PC-3 (cell line): ENCODE measurements around the gene SORL1.

Source experiments
- EZH2 ChIP-seq: fragments of 300-600 bp; sonication (generic); IDR thresholded peaks from one replicate; pipeline ENCODE4 v1.6.1; 2017; ENCODE audit warnings: antibody characterized with exemption, mild to moderate bottlenecking, low read length; ENCODE audit not compliant: unreplicated experiment
- TF ChIP-seq, protein P1 (sequence below): fragments of 300-600 bp; sonication (generic); conservative IDR thresholded peaks from 2 replicates; pipeline ENCODE4 v1.5.1; 2017; ENCODE audit warnings: antibody characterized with exemption, low read depth, mild to moderate bottlenecking, low read length

DNA sequence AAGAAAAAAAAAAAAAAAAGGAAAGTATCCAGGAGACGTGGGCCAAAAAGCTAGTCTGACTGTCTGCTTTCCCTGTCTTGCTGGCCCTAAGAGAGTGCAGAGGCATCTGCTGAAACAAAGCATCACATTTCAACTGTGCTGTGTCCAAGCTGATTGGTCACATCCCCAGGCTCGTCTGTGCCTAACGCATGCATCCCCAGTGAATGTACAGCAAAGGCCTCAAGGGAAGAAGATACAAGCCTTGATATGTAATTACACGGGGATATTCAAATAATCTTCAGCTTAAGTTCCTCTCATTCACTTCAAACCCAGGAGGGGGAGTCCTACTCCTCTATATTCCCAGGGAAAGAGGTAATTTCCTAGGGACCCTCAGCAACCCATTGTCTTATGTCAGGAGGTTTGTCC is 5.4 kb upstream of the SORL1 start:
- TF ChIP-seq, protein P1, sequence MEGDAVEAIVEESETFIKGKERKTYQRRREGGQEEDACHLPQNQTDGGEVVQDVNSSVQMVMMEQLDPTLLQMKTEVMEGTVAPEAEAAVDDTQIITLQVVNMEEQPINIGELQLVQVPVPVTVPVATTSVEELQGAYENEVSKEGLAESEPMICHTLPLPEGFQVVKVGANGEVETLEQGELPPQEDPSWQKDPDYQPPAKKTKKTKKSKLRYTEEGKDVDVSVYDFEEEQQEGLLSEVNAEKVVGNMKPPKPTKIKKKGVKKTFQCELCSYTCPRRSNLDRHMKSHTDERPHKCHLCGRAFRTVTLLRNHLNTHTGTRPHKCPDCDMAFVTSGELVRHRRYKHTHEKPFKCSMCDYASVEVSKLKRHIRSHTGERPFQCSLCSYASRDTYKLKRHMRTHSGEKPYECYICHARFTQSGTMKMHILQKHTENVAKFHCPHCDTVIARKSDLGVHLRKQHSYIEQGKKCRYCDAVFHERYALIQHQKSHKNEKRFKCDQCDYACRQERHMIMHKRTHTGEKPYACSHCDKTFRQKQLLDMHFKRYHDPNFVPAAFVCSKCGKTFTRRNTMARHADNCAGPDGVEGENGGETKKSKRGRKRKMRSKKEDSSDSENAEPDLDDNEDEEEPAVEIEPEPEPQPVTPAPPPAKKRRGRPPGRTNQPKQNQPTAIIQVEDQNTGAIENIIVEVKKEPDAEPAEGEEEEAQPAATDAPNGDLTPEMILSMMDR: peak; percentile 65
- no peak for TF ChIP-seq EZH2
